ENCODE results near the gene PARP4. TPM values are rescaled to one million over a fixed set of nuclear protein-coding genes. Genes with fewer than 3 reads are reported as not detected.
"Not testable (repeated sequence)": the region's sequence is repeated elsewhere in the genome, so short reads cannot be mapped to it uniquely, and the experiment has no call there.

The PARP4 gene
- total and polyA plus RNA-seq, 2 of the 13 experiments (the other 11 are each of a cell fraction or from before 2014, with no cell fraction given) = 40.5 to 42.6 TPM

DNA sequence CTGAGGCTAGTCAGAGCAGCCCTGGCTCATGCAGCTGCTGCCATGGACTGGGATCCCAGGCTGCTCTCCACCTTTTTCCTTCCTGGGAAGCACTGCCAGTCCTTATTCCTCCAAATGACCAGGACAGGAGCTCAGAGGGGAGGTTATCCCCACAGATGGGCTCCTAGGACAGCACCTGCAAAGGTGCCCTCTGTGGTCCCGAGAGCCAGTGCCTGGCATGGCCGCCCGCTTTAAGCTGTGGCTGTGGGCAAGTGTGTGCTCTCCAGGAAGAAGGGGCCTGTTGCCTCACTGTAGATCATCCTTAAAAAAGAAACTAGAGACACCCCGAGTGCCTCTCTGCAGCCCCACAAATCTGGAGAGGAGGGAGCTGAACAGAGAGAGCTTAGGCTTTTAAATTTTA, 119.6 kb downstream of the PARP4 start (continued):
- TF ChIP-seq ZBTB4 (CRISPR knock-in tag; IDR thresholded peaks at IDR 0.05; ENCODE audit: borderline replicate concordance) (no peak), CCAR2 (optimal IDR thresholded peaks at IDR 0.05; ENCODE audit: low read depth, low read length) (no peak)

DNA sequence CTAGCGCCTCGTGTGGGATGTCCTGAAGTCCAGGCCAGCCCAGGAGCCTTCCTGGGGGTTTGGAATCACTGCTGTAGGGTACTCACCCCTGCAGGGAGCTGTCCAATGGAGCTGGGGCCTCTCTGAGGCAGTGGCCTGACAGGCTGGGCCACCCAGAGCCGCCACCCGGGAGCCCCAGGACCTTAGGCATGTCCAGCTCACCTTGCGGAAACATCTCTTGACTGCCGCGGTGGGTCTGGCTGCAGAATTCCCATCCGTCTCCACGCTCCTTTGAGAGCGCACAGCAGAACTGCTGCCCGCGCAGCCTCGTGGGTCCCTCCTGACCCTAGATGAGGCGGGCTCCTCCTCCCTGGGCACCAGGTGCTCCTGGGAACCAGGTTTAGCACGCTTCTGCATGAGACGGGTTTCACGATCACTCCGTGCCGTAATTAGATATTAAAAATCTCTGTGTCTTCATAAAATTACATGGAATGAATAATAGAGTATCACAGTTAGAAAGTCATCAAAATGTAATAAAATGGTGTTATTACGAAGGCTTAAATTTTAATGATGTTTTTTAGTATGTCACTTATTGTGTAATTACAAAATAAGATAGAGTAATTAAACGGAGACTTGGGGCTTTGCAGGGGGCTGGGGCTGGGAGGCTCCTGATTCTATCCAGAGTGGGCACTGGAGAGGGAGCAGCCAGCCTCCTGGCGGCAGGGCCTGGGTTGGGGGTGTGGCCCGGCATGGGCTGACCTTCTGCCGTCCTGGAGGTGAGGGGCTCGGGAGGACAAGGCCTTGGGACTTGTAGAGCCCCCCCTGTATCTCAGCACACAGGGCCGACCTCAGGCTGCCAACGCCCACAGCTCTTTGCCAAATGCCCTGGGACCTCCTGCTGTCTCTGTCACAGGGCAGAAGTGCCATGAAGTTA, 120.6 kb downstream of the PARP4 start:
- H2AFZ ChIP-seq (ENCODE audit: low read length); H3K4me3 ChIP-seq (replicated peaks in 1 of 3; ENCODE audit: insufficient read depth in 1 of 3, low read depth in 2 of 3, low read length in 3 of 3); H3K4me2 ChIP-seq (ENCODE audit: low read depth, low read length); CTCF ChIA-PET (ENCODE audit: low intra/inter-chr PET ratio, low total read pairs); H3K36me3 ChIP-seq (replicated peaks in 1 of 2; ENCODE audit: control insufficient read depth in 1 of 2, insufficient read depth in 2 of 2, low read length in 2 of 2); H3K79me2 ChIP-seq (ENCODE audit: insufficient read depth, low read length); DNase-seq (ENCODE audit: low spot score); ATAC-seq; H3K4me1 ChIP-seq (ENCODE audit: insufficient read depth, low read length); H3K27ac ChIP-seq (ENCODE audit: extremely low read length, insufficient read depth, low read length); intact Hi-C loops (cut with micrococcal nuclease; ENCODE audit: unreplicated experiment); POLR2A ChIA-PET; H4K20me1 ChIP-seq (ENCODE audit: insufficient read depth, low read length); H3K27me3 ChIP-seq (ENCODE audit: control insufficient read depth in 1 of 2, insufficient read depth in 2 of 2, low read length in 2 of 2); FAIRE-seq; H3K9ac ChIP-seq (ENCODE audit: insufficient read depth, low read depth, low read length); H3K9me3 ChIP-seq (ENCODE audit: low read length); in situ Hi-C loops (cut with HindIII; ENCODE audit: extremely low pct_ligation_motif_present, low pct_unique_long_range_greater_than_20kb); BruUV-seq (replicated peaks): not testable (repeated sequence)
- 47% methylated on average over 17 of the region's 27 CpGs for WGBS (ENCODE audit: low lambda C conversion rate)

- no CpG with 5 or more reads among the region's 9 CpGs for WGBS (ENCODE audit: low lambda C conversion rate)
- DNase-seq (ENCODE audit: low spot score); H2AFZ ChIP-seq (ENCODE audit: low read length); H3K9ac ChIP-seq (ENCODE audit: insufficient read depth, low read depth, low read length); H3K27me3 ChIP-seq (ENCODE audit: control insufficient read depth in 1 of 2, insufficient read depth in 2 of 2, low read length in 2 of 2); FAIRE-seq; H4K20me1 ChIP-seq (ENCODE audit: insufficient read depth, low read length); H3K4me2 ChIP-seq (ENCODE audit: low read depth, low read length); BruUV-seq (replicated peaks); H3K36me3 ChIP-seq (replicated peaks in 1 of 2; ENCODE audit: control insufficient read depth in 1 of 2, insufficient read depth in 2 of 2, low read length in 2 of 2); H3K4me1 ChIP-seq (ENCODE audit: insufficient read depth, low read length); H3K27ac ChIP-seq (ENCODE audit: extremely low read length, insufficient read depth, low read length); in situ Hi-C loops (cut with HindIII; ENCODE audit: extremely low pct_ligation_motif_present, low pct_unique_long_range_greater_than_20kb); ATAC-seq; H3K9me3 ChIP-seq (ENCODE audit: low read length); POLR2A ChIA-PET; intact Hi-C loops (cut with micrococcal nuclease; ENCODE audit: unreplicated experiment); H3K79me2 ChIP-seq (ENCODE audit: insufficient read depth, low read length); H3K4me3 ChIP-seq (replicated peaks in 1 of 3; ENCODE audit: insufficient read depth in 1 of 3, low read depth in 2 of 3, low read length in 3 of 3); CTCF ChIA-PET (ENCODE audit: low intra/inter-chr PET ratio, low total read pairs): not testable (repeated sequence)
Observed at GRCh38 chr13:24390795-24391194, 121.8 kb downstream of the PARP4 start.
